Measurements from ENCODE around the gene TEPSIN.
A peak's percentile ranks its signal among the peaks of the same experiment; 100 is the strongest.

TEPSIN gene

GRCh38 chr17:81265576-81265975 lies 26.7 kb upstream of the TEPSIN start:
- DNase-seq = no peak

- no peak for DNase-seq
Observed at GRCh38 chr17:81264640-81265039, 25.8 kb upstream of the TEPSIN start.

DNA sequence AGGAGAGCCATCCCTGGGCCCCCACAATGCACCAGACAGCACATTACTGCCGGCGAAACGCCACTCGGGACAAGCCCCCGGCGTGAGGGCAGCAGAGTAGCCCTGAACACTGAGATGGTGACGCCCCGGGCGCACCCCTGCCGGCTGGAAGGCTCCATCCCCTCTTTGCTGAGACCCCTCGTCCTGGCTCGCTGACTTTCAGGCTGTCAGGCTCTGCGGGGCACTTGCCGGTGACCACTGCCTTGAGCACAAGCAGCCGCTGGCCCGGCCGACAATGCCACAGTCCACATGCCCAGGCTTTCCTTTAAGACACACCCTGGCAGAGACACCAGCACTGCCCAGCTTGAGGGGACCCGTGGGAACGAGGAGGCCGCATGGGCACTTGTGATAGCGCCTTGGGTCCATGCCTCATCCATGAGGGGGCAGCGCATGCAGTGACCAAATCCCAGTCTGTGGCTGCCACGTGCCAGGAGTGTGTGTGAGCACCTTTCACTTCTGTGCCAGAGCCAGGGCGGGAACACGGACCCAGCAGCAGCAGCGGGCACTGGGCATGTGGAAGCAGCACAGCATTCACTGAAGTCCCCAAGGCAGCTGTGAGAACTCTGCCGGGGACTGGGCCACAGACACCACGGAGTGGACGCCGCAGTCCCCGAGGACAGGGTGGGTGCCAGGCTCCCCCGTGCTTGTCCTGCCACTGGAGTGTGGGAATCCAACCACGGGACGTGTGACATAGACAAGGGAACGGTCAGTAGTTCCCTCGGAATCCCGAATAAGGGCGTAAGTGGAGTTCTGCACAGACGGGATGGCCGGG lies 24.7 kb upstream of the TEPSIN start:
- no peak for DNase-seq

DNA sequence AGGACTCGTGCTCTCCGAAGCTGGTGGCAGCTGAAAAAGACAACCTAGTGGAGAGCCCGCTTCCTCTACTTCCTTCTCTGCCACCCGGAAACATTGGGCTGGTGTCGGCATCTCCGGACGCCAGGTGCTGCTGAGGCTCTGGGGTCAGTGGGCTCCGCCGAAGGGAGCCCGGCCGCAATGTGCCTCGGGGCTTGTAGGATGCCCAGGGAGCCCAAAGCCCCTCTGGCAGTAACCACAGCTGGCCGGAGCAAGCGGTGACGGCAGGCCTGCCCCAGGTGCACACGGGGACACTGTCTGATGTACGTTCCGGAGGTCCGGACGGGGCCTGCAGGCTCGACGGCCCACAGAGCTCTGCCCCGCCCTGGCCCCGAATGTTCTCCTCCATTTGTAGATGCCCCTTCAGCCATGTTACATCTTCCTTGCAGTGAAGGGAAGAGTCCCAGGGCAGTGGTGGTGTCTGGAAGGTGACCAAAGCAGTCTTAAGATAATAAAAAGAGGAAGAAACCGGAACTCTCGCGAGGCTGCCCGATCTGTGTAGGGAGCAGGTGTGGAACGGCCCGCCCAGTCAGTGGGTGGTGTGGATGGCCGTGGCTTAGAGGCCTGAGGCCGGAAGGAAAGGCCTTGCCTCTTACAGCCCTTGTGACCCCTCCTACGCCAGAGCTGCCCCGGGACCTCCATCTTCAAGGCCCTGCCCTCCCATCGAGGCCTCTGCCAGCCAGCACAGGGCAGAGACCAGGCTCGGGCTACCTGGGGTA lies 22.9 kb upstream of the TEPSIN start:
- no peak for DNase-seq

DNA sequence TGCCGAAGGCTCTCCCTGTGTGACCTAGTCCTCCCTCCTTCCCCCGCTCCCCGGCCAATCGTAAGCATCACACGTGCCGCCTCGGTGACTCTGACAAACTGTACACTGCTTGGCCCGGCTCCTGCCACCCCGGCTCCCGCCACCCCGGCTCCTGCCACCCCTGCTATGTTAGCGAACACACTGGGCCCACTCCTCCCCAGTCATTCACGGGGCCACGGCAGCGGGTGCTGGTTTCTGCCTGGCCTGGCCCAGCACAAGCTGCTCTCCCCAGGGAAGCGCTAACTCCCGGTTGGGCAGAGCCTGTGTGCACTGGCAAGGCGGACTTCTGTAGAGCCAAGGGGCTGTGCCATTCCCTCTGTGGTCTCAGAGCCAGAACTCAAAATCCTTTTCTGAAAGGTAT lies 22.2 kb upstream of the TEPSIN start:
- DNase-seq = no peak

- no peak for DNase-seq
Observed at GRCh38 chr17:81260641-81261040, 21.8 kb upstream of the TEPSIN start.

DNA sequence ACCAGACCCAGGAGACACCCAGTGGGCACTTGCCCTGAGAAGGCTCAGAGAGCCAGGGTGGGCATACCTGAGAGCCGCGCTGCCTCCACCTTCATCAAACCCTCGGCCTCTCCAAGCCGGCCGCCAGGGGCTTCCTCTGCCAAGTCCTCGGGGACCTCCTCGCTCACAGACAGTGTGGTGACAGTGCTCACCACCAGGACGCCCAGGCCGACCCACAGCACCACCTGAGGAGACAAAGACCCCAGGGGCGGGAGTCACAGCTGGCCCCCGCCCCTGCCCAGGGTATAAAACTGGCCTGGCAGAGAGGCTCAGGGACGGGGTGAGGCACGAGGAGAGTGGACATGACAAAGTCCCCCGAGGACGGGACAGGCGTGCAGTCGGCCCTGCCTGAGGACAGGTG lies 21.3 kb upstream of the TEPSIN start:
- no peak for DNase-seq

DNA sequence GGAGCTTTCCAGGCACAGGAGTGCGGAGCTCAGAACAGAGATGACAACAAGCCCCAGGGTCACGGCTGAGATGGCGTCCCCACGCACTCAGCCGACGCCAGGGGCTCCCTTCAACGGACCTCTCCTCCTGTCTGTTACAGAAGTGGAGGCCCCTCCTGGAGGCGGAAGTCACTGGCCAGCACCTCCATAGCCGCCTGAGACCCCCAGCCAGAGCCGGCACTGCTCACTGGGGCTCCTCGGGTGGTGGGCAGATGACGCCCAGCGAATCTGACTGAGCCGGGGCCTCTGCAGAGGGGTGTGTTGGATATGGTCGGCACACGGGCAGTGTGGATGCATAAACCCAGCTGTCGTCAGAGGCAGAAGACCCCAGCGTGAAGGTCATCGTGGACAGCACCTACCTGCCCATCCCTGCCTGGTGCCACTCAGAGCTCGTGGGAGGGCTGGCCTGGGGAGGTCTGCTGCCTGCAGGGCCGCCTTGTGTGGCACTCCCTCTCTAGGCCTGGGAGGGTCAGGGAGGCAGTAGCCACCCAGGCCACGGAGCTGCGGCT lies 20.3 kb upstream of the TEPSIN start:
- DNase-seq = no peak

GRCh38 chr17:81258292-81258691 lies 19.4 kb upstream of the TEPSIN start:
- no peak for DNase-seq

- DNase-seq = no peak
Observed at GRCh38 chr17:81257533-81257932, 18.7 kb upstream of the TEPSIN start.

DNA sequence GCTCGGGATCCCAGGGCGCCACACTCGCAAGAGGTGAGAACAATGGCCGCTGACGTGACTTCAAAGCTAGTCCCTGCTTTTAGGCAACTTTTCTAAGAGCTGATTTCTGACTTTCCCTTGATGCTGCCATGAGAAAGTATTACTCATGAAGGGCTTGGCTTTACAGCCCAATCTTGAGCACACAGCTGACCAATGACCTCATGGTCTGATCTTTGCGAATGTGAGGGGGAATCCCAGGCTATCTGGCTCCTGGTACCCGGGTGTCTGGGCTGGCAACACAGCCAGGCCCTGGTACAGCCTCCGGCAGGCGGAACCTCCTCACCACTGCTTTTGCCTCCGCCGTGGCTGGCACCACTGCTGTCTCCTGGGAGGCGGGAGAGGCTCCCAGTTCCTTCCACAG lies 17.8 kb upstream of the TEPSIN start:
- no peak for DNase-seq

- no peak for DNase-seq
Observed at GRCh38 chr17:81254955-81255717, 16.3 kb upstream of the TEPSIN start.

GRCh38 chr17:81253358-81254131 lies 14.7 kb upstream of the TEPSIN start:
- no peak for DNase-seq

- no peak for DNase-seq
Observed at GRCh38 chr17:81252987-81253329, 14.1 kb upstream of the TEPSIN start.

DNA sequence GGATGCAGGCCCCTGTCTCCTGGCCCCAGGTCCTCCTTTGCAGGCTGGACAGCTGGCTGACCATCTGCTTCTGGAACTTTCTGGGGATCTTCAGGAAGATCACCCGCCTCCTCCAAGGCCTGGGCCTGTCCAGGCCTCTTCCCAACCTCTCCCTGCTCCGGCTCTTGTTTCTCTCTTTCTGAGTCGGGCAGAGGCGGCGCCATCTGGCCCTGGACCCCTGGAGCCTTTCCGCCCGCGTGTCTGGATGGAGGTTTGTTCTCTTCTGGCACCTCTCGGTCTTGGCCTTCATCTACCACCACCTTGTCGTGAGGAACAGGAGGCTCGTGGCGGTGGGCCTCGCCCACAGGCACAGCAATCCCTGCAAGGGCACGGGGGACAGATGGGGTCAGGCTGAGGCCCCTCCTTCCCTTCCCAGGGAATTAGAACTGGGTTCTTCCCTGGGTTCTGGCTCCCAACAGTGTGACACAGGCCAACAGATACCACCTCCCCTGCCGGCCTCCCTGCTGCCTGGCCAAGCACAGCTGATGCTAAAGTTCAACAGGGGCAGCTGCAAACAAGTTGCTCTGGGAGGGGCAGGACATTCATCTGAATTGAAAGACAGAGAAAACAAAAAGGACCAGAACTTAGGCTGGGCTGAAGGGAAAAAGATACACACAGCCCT lies 13.6 kb upstream of the TEPSIN start:
- no peak for DNase-seq

- no peak for DNase-seq
Observed at GRCh38 chr17:81251709-81252301, 12.9 kb upstream of the TEPSIN start.

GRCh38 chr17:81251094-81251708 lies 12.3 kb upstream of the TEPSIN start:
- peak; percentile 95 for DNase-seq

DNA sequence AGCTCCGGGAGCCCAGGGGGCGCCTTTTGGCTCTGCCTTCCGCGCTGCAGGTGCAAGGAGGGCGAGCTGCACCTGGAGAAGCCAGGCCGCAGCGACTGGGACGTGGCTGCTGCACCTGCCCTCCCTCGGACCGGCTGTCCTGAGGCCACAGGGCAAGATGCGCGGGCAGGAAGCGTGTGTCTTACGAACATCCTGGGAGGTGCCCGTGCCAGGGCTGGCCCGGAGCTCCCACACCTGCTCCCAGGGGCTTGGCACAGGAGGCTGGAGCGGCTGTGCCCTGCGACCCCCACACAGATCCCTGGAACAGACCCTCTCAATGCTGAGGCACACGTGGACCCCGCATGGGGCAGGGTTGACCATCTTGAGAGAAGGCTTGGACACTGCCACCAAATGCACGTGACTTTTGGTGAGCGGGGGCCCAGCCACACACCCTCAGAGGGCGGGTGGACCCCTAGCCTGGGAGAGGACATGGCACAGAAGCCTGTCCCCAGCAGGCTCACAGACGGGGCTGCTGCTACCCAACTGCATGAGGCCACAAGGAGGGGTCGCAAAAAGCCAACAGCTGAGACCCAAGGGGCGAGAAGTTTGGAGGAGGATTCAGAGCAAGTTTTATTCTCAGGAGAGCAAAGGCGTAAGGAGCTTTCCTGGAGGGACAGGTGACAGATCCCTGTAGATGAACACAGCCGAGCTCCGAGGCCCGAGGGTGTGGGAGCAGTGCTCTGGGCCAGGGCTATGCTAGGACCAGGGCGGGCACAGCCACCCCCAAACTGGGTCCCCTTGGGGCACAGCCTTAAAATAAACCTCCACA lies 11.6 kb upstream of the TEPSIN start:
- peak; percentile 62 for DNase-seq

DNA sequence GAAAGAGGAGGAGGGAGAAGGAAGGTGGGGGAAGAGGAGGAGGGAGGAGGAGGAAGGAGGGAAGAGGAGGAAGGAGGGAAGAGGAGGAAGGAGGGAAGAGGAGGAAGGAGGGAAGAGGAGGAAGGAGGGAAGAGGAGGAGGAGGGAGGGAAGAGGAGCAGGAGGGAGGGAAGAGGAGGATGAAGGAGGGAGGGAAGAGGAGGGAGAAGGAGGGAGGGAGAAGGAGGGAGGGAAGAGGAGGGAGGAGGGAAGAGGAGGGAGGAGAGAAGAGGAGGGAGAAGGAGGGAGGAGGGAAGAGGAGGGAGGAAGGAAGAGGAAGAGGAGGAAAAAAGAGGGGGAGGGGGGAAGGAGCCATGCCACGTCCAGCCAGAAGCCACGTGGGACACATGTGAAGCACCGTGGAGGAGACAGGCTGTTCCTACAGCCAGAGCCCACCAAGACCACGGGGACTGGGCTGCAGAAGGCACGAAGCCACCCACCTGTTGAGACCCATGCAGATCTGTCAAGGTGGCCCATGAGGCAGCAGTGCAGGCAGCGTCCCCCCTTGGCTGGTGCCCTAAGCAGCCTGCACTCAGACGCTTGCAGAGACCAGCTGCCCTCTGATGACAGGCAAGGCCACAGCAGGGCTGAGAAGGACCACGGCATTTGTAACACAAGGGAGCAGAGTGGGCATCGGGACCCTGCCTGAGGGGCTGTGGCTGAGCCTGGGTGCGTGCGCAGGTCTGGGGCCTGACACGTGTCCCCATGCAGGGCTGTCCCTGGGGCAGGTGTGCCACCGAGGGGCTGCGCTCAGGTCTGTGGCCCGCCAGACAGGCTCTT lies 10.6 kb upstream of the TEPSIN start:
- DNase-seq = no peak
